Chondrocyte (in vitro differentiated cells): Measurements from ENCODE around the gene SVIL. TPM values are rescaled to one million over a fixed set of nuclear protein-coding genes. Genes with fewer than 3 reads are reported as not detected.
"Not testable (repeated sequence)": the region's sequence is repeated elsewhere in the genome, so short reads cannot be mapped to it uniquely, and the experiment has no call there.

Experiments
- DNase-seq: peaks from one replicate; pipeline ENCODE4 v3.0.0; 2021; ENCODE audit warnings: mixed read lengths, low spot score
- H3K27ac Mint-ChIP-seq: one replicate; pipeline ENCODE4 v1.8.0; 2021; ENCODE audit warnings: mild to moderate bottlenecking, moderate library complexity, mixed read lengths; ENCODE audit not compliant: unreplicated experiment
- H3K27me3 Mint-ChIP-seq: 2 replicates; pipeline ENCODE4 v1.8.0; 2021; ENCODE audit warnings: low read depth, mixed read lengths
- H3K36me3 Mint-ChIP-seq: 2 replicates; pipeline ENCODE4 v1.8.0; 2021; ENCODE audit warnings: low read depth, mixed read lengths
- H3K4me1 Mint-ChIP-seq: 2 replicates; pipeline ENCODE4 v1.8.0; 2021; ENCODE audit warnings: low read depth, mild to moderate bottlenecking, mixed read lengths
- H3K4me3 Mint-ChIP-seq: one replicate; pipeline ENCODE4 v1.8.0; 2021; ENCODE audit warnings: mild to moderate bottlenecking, moderate library complexity, mixed read lengths; ENCODE audit not compliant: unreplicated experiment
- H3K9me3 Mint-ChIP-seq: 2 replicates; pipeline ENCODE4 v1.8.0; 2021; ENCODE audit warnings: low read depth, mixed read lengths
- CTCF ChIP-seq: fragments of 200-600 bp; sonication (generic); IDR thresholded peaks from 2 replicates; pipeline ENCODE4 v1.5.0; 2021; ENCODE audit warnings: antibody characterized with exemption, mild to moderate bottlenecking, moderate library complexity
- total RNA-seq: library from RNA; stranded (reverse); gene quantifications from 3 replicates; pipeline ENCODE4 v1.2.1, GENCODE V29; 2021

Gene SVIL
- total RNA-seq, 1 donor from 2014 or later: 112 TPM

GRCh38 chr10:29563420-29564035 is 71.2 kb downstream of the SVIL start:
- H3K9me3 Mint-ChIP-seq: no peaks in the 10 kb centered on the region
- no peak for TF ChIP-seq CTCF
- DNase-seq: no peak
- H3K27me3 Mint-ChIP-seq: no peaks in the 10 kb centered on the region
- H3K27ac Mint-ChIP-seq: no peak overlapping the region
- H3K36me3 Mint-ChIP-seq: peaks cover 20% of the 10 kb centered on the region
- H3K4me1 Mint-ChIP-seq: peaks cover 9% of the 10 kb centered on the region
- no peak overlapping the region for H3K4me3 Mint-ChIP-seq

- peaks cover 17% of the 10 kb centered on the region for H3K36me3 Mint-ChIP-seq
- not testable (repeated sequence) for H3K27ac Mint-ChIP-seq, DNase-seq, H3K4me3 Mint-ChIP-seq, H3K4me1 Mint-ChIP-seq, H3K27me3 Mint-ChIP-seq, H3K9me3 Mint-ChIP-seq
These were observed 71.8 kb downstream of the SVIL start for GRCh38 chr10:29563006-29563405.

GRCh38 chr10:29559996-29560395 is 74.8 kb downstream of the SVIL start:
- no peak for TF ChIP-seq CTCF
- Mint-ChIP-seq H3K27me3 (no peaks in the 10 kb centered on the region), H3K4me1 (peaks cover 27% of the 10 kb centered on the region), H3K36me3 (peaks cover 12% of the 10 kb centered on the region), H3K27ac (peak overlapping the region; percentile 53), H3K9me3 (no peaks in the 10 kb centered on the region), H3K4me3 (no peak overlapping the region)
- no peak for DNase-seq

- H3K4me1 Mint-ChIP-seq: peaks cover 34% of the 10 kb centered on the region
- no peak overlapping the region for H3K27ac Mint-ChIP-seq
- H3K27me3 Mint-ChIP-seq: no peaks in the 10 kb centered on the region
- peaks cover 12% of the 10 kb centered on the region for H3K36me3 Mint-ChIP-seq
- DNase-seq: no peak
- no peak for TF ChIP-seq CTCF
- H3K4me3 Mint-ChIP-seq: no peak overlapping the region
- H3K9me3 Mint-ChIP-seq: no peaks in the 10 kb centered on the region
These were observed 77.1 kb downstream of the SVIL start for GRCh38 chr10:29557665-29558064.

GRCh38 chr10:29555746-29556481 is 78.9 kb downstream of the SVIL start:
- Mint-ChIP-seq H3K4me3 (peak overlapping the region; percentile 38), H3K9me3 (no peaks in the 10 kb centered on the region), H3K36me3 (peaks cover 11% of the 10 kb centered on the region), H3K4me1 (peaks cover 34% of the 10 kb centered on the region), H3K27me3 (no peaks in the 10 kb centered on the region), H3K27ac (peak overlapping the region; percentile 92)
- no peak for TF ChIP-seq CTCF
- DNase-seq: no peak
